ENCODE data around the gene CDKN3.
A peak's percentile ranks its signal among the peaks of the same experiment; 100 is the strongest.
"Not testable (repeated sequence)": the region's sequence is repeated elsewhere in the genome, so short reads cannot be mapped to it uniquely, and the experiment has no call there.

CDKN3 gene

GRCh38 chr14:54399560-54399959 lies 2.8 kb downstream of the CDKN3 start:
- H3K4me3 ChIP-seq (ENCODE audit: low read depth, low read length) = no peak overlapping the region
- DNase-seq (ENCODE audit: low read depth) = no peak
- no peak for TF ChIP-seq CTCF (IDR thresholded peaks at IDR 0.05; ENCODE audit: low read depth, low read length, missing control alignments)

GRCh38 chr14:54403401-54404005 lies 6.7 kb downstream of the CDKN3 start:
- not testable (repeated sequence) for H3K4me3 ChIP-seq (ENCODE audit: low read depth, low read length); DNase-seq (ENCODE audit: low read depth)

GRCh38 chr14:54410215-54410614 lies 13.4 kb downstream of the CDKN3 start:
- DNase-seq (ENCODE audit: low read depth) = no peak
- no peak for TF ChIP-seq CTCF (IDR thresholded peaks at IDR 0.05; ENCODE audit: low read depth, low read length, missing control alignments)
- no peak overlapping the region for H3K4me3 ChIP-seq (ENCODE audit: low read depth, low read length)

GRCh38 chr14:54411371-54411770 lies 14.6 kb downstream of the CDKN3 start:
- TF ChIP-seq CTCF (IDR thresholded peaks at IDR 0.05; ENCODE audit: low read depth, low read length, missing control alignments) = no peak

GRCh38 chr14:54420478-54421142 lies 23.8 kb downstream of the CDKN3 start:
- DNase-seq (ENCODE audit: low read depth) = no peak
- TF ChIP-seq CTCF (IDR thresholded peaks at IDR 0.05; ENCODE audit: low read depth, low read length, missing control alignments) = peak; percentile 48
- no peak overlapping the region for H3K4me3 ChIP-seq (ENCODE audit: low read depth, low read length)

More at GRCh38 chr14:54411371-54411770, 14.6 kb downstream of the CDKN3 start:
- H3K4me3 ChIP-seq (ENCODE audit: low read depth, low read length) = no peak overlapping the region
- DNase-seq (ENCODE audit: low read depth) = no peak

- H3K4me3 ChIP-seq (ENCODE audit: low read depth, low read length) = no peak overlapping the region
- no peak for TF ChIP-seq CTCF (IDR thresholded peaks at IDR 0.05; ENCODE audit: low read depth, low read length, missing control alignments)
- DNase-seq (ENCODE audit: low read depth) = no peak
These were observed 27.2 kb downstream of the CDKN3 start for GRCh38 chr14:54423991-54424390.

GRCh38 chr14:54424479-54424901 lies 27.7 kb downstream of the CDKN3 start:
- H3K4me3 ChIP-seq (ENCODE audit: low read depth, low read length) = no peak overlapping the region
- DNase-seq (ENCODE audit: low read depth) = no peak
- TF ChIP-seq CTCF (IDR thresholded peaks at IDR 0.05; ENCODE audit: low read depth, low read length, missing control alignments) = no peak

Measured in GM12864 (cell line).